MG63 (cell line): ENCODE measurements around the gene ARPP21. TPM values are rescaled to one million over a fixed set of nuclear protein-coding genes. Genes with fewer than 3 reads are reported as not detected.

Experiments used
- DNase-seq: peaks from one replicate; pipeline ENCODE4 v3.0.0-alpha.2; 2020
- H3K27me3 ChIP-seq: fragments of 250-450 bp; sonication (Bioruptor Pico); 2 replicates; pipeline ENCODE4 v1.5.1; 2020; ENCODE audit warnings: mild to moderate bottlenecking, moderate library complexity
- H3K36me3 ChIP-seq: fragments of 250-450 bp; sonication (Bioruptor Pico); 2 replicates; pipeline ENCODE4 v1.5.1; 2020; ENCODE audit warnings: mild to moderate bottlenecking, moderate library complexity
- H3K4me3 ChIP-seq: fragments of 250-450 bp; sonication (Bioruptor Pico); 2 replicates; pipeline ENCODE4 v1.5.1; 2020; ENCODE audit warnings: mild to moderate bottlenecking, moderate library complexity
- H3K9me3 ChIP-seq: fragments of 250-450 bp; sonication (Bioruptor Pico); 2 replicates; pipeline ENCODE4 v1.5.1; 2020; ENCODE audit warnings: mild to moderate bottlenecking, moderate library complexity
- total RNA-seq: library from RNA; depleted of rRNA; stranded (reverse); fragments of >200 nt; shearing (Covaris generic); gene quantifications from 2 replicates; pipeline ENCODE4 v1.2.3, GENCODE V29; 2014; ENCODE audit warnings: low replicate concordance

Gene ARPP21
- total RNA-seq, 1 experiment from 2014 or later = not detected

DNA sequence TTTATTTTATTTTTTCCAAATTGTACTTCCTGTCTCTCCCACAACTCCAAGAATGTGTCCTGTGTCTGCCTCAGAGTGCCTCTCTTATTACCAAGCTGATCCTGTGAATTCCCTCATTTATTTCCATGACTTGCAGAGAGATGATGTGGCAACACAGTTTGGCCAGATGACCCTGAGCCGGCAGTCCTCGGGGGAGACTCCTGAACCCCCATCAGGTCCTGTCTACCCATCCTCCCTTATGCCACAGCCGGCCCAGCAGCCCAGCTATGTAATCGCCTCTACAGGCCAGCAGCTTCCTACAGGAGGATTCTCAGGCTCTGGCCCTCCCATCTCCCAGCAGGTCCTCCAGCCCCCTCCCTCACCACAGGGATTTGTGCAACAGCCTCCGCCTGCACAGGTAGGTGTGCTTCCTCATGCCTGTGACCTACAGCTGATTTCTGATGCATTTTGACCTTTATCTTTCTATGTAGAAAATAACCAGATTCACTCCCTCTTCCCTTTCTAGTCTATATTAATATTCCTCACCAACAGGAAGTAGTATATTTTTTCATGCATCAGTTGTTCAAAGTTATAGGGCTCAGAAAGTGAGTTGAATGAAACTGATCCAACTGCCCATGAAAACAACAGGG lies 100.0 kb downstream of the ARPP21 start:
- no peaks in the 10 kb centered on the region for H3K27me3 ChIP-seq
- no peaks in the 10 kb centered on the region for H3K9me3 ChIP-seq
- no peaks in the 10 kb centered on the region for H3K36me3 ChIP-seq
- no peak overlapping the region for H3K4me3 ChIP-seq
- no peak for DNase-seq

DNA sequence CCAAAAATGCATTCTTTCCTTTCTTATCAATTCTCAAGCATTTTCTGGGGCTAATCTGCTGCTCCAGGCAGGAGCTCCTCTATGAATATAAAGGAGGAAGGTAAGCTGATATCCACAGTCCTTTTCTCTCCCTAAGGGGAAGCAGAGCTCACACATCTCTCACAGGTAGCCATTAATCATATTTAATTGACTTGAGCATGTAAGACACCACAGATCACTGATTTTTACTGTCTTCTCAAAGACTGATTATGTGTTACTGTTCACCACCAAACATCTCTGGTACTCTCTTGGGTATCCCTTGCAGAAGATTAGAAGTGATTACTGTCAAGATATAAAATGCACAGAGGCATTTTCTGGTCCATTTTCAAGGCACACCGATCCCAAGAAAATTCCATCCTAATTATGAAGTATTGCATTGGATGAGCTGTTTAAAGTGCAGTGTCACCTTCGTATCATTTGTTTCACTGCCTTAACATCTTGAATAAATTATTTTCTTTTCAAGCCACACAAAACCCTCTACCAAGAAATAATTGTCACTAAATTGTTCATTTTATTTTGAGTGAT lies 100.7 kb downstream of the ARPP21 start:
- no peaks in the 10 kb centered on the region for H3K36me3 ChIP-seq
- no peaks in the 10 kb centered on the region for H3K9me3 ChIP-seq
- no peak overlapping the region for H3K4me3 ChIP-seq
- H3K27me3 ChIP-seq = no peaks in the 10 kb centered on the region
- DNase-seq = no peak

DNA sequence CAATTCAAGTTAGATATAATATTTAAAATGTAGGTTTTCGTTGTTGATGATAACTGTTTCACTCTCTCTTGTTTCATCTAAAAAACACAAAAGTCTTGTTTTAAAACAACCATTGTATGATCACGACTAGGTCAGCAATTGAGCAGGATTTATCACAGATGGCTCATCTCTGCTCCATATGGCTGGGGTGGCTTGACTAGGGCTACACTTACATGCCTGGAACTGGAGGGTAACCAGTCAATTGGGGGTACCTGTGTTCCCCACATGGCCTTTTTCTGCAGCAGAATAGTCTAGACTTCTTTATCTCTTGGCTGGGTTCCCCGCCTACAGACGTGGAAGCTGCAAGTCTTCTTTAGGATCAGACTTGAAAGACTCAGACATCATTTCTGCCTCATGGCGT lies 103.9 kb downstream of the ARPP21 start:
- no peaks in the 10 kb centered on the region for H3K27me3 ChIP-seq
- no peaks in the 10 kb centered on the region for H3K36me3 ChIP-seq
- no peaks in the 10 kb centered on the region for H3K9me3 ChIP-seq
- no peak for DNase-seq
- H3K4me3 ChIP-seq = no peak overlapping the region

DNA sequence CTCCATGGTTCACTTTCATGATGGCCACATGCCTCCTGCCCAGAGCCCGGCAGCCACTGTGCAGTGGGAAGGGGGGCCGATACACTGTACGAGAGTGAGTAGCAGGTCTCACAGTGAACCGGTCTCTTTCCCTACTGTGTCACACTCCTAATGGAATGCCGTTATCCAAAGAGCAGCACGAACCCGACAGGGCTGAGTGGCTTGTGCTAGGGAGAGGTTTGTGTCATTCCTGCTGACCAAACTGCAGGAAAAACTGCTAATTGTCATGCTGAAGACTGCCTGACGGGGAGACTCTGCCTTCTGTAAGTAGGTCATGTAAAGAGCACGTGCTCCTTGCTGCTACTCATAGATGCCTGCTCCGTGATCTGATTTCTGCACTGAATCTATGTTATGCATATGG lies 105.1 kb downstream of the ARPP21 start:
- no peaks in the 10 kb centered on the region for H3K36me3 ChIP-seq
- no peak overlapping the region for H3K4me3 ChIP-seq
- H3K27me3 ChIP-seq = no peaks in the 10 kb centered on the region

DNA sequence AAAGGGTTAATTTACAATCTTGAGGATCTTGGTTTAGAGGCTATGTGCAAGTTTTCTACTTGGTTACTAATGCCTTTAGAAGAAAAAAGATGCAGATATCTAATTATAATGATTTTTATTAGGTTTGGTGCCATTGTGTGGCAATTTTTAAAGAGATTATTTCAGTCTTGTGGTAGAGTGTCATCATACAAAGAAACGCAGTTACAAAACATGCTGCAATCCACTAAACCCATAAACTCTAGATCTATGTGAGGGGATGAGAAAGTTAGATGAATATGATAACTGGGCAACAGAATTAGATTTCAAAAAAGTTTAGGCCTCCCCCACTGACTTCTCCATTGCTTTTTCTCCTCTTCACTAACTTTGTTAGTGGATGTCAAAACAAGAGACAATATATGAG lies 106.0 kb downstream of the ARPP21 start:
- Histone ChIP-seq H3K27me3 (no peaks in the 10 kb centered on the region), H3K4me3 (no peak overlapping the region), H3K9me3 (no peaks in the 10 kb centered on the region), H3K36me3 (no peaks in the 10 kb centered on the region)
- no peak for DNase-seq

More for the DNA sequence above, 105.1 kb downstream of the ARPP21 start:
- no peaks in the 10 kb centered on the region for H3K9me3 ChIP-seq
- DNase-seq = no peak

DNA sequence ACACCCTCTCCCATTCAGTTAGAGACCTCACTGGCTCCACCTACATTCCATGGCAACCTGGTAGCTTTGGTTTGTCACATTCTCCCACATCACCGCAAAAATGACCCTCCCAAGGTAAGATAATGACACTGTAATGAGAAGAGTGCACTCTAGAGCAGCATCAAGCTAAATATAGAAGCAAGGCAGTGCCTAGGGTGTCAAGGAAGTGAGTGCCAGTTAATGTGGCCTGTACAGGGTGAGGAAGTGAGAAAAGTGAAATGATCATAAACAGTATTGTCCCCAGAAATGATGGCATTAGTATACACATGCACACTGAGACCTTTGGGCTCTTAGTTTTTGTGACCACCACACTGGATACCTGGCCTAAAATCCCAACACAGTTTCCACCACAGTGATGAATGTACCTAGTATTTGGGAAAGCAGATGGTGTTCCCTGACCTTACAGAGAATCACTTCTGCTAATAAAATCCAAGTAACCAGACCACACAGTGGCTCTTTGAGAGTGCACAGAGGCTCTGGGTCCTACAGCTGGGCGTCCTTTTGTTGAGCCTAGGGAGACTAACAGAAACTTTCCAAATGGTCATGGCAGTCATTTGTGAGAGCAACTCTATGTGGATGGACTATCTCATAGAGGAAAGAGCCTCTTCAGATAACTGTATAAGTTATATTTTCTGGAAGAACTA lies 106.6 kb downstream of the ARPP21 start:
- no peaks in the 10 kb centered on the region for H3K36me3 ChIP-seq
- DNase-seq = no peak
- no peak overlapping the region for H3K4me3 ChIP-seq
- H3K9me3 ChIP-seq = no peaks in the 10 kb centered on the region
- H3K27me3 ChIP-seq = no peaks in the 10 kb centered on the region

DNA sequence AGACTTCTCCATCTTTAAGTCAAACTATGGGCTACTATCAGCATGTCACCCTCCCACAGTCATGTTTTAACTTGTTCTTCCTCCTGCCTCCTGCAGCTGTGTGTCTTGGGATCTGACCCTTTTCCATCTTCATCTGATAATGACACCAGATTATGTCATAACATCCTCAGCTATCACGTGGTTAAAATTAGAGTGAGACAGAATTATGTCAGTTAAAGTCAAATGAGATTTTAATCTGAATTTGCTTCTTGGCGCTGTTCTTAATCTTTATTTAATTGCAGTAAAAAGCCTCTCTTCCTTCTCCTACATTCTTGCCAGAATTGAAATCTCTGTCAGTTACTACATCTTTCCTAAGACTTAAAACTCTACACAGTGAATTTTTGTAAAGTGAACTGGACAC lies 107.2 kb downstream of the ARPP21 start:
- H3K27me3 ChIP-seq = no peaks in the 10 kb centered on the region
- no peaks in the 10 kb centered on the region for H3K36me3 ChIP-seq
- DNase-seq = no peak
- H3K4me3 ChIP-seq = no peak overlapping the region
- H3K9me3 ChIP-seq = no peaks in the 10 kb centered on the region

DNA sequence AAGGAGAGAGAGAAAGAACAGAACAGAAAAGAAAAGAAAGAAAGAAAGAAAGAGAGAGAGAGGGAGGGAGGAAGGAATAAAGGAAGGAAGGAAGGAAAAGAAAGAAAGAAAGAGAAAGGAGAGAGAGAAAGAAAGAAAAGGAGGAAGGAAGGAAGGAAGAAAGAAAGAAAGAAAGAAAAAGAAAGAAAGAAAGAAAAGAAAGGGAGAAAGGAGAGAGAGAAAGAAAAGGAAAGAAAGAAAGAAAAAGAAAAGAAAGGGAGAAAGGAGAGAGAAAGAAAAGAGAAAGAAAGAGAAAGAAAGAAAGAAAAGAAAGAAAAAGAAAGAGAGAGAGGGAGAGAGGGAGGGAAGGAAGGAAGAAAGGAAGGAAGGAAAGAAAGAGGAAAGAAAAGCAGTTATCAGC lies 108.8 kb downstream of the ARPP21 start:
- no peak for DNase-seq
- Histone ChIP-seq H3K36me3 (no peaks in the 10 kb centered on the region), H3K4me3 (no peak overlapping the region), H3K27me3 (no peaks in the 10 kb centered on the region), H3K9me3 (no peaks in the 10 kb centered on the region)

DNA sequence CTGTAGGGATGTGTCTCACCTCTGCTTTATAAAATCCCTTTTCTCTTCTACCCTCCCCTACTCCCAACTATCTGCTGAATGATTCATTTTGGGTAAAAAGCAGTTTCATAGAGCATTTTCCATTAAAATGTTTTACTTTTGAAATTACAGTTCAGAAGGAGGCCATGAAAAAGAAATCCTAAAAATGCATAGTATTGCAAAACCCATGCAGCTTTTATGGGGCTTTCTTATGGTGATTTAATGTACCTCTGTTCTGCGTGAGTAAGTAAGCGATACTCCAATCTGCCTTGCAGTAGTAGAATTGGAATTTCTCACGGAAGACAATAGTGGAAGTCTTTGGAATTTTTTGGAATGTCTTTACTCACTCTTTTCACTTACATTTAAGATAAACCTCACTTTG lies 111.9 kb downstream of the ARPP21 start:
- DNase-seq = no peak
- Histone ChIP-seq H3K27me3 (no peaks in the 10 kb centered on the region; the same call in 1 of the 2 replicates), H3K9me3 (no peaks in the 10 kb centered on the region), H3K36me3 (no peaks in the 10 kb centered on the region), H3K4me3 (no peak overlapping the region)

DNA sequence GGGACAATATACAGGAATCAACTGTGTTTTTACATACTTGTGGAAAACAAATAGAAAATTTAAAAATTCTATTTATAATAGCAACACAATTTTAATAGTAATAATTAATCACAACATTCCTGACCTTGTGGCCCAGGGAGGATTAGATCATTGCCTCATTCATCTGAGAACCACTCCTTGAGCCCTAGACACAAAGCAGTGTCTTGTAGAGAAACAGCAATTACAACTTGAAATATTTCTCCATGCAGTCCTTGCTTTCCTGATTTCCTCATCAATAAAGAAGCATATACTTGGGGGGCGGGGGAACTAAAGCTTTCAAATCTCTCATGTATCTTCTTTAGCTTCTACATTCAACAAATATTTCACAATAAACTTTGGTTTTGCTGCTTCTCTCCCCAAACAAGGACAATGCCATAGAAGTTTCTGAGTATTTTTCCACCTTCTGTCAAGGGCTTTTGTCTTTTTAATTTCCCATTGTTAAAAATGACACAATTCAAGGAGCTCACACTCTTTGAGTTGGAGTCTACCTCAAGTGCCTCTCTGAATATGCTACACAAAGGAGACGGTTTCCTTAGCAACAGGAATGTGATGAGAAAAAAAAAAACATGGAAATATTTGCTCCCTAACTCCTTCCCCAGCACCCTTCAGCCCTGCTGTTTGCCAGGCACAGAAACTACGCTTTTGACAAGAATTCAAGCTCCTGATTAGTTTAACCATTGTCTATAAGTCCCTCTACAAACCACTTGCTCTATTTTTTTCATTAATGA lies 118.8 kb downstream of the ARPP21 start:
- no peaks in the 10 kb centered on the region; the same call in 1 of the 2 replicates for H3K27me3 ChIP-seq
- no peaks in the 10 kb centered on the region for H3K36me3 ChIP-seq
- no peak for DNase-seq
- H3K4me3 ChIP-seq = no peak overlapping the region
- H3K9me3 ChIP-seq = no peaks in the 10 kb centered on the region

DNA sequence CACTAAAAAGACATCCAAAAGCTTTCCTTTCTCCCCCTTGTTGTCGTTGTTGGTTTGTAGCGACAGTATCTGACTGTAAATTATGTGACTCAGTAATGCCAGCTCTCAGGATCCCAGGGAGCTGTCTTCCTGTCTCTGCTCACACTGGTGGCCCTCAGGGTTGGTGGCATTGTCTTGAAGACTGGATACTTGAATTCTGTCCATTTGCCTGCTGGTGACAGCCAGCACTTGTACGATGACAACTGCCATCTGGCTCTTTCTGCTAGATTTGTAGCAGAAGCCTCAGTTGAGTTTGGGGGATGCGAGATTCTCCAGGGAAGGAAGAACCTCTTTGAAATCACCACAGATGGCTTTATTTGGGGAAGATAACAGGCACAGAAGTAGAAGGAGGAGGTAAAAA lies 120.8 kb downstream of the ARPP21 start:
- Histone ChIP-seq H3K4me3 (no peak overlapping the region), H3K9me3 (no peaks in the 10 kb centered on the region), H3K27me3 (no peaks in the 10 kb centered on the region; the same call in 1 of the 2 replicates), H3K36me3 (no peaks in the 10 kb centered on the region)
- no peak for DNase-seq

DNA sequence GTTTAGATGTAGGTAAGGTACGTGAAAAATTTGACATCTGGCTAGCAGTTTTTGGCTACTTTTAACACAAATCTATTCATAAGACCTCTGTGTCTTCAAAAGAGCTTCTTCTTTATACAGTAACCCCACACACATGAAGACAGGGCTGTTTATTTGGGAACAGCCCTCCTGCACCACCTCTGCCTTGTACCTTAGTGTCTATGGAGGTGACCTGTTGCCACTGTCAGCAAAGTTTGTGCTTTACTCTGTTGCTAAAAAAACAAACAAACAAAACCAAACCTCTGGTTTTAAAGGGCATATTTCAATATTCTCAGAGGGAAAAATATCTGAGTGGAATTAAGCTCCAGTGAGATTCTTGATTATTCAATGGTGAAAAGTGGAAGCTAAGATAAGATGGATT lies 122.0 kb downstream of the ARPP21 start:
- H3K9me3 ChIP-seq = no peaks in the 10 kb centered on the region
- DNase-seq = no peak
- H3K36me3 ChIP-seq = no peaks in the 10 kb centered on the region
- no peaks in the 10 kb centered on the region for H3K27me3 ChIP-seq
- no peak overlapping the region for H3K4me3 ChIP-seq

DNA sequence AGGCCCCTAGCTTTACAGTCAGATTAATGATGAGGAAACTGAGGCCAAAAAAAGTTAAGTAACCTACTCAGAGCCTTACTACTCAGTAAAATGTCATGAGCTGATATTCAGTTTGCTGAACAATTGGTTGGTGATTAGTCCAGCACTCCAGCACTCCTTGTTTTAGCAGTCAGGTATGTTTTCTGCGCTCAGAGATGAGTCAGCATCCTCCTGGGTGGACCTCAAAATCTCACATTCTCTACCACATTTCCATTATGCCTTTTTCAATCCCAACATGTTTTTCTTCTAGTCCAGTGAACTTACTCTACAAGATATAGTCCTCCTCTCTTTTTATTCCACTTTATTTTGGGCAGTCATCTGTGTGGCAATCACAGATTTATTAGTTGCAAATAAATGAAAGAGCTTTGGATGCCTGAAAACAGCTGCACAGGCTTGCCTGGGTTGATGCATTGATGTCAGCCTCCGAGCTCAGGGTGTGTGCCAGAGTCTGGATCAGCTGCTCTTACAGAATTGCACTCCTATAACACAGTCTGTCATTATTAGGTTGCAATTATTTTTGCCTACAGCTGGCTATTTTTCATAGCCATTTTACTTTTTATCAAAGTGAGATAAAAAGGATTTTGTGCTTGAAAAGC lies 133.2 kb downstream of the ARPP21 start:
- no peaks in the 10 kb centered on the region for H3K27me3 ChIP-seq
- DNase-seq = no peak
- H3K4me3 ChIP-seq = no peak overlapping the region
- H3K9me3 ChIP-seq = no peaks in the 10 kb centered on the region
- no peaks in the 10 kb centered on the region for H3K36me3 ChIP-seq

DNA sequence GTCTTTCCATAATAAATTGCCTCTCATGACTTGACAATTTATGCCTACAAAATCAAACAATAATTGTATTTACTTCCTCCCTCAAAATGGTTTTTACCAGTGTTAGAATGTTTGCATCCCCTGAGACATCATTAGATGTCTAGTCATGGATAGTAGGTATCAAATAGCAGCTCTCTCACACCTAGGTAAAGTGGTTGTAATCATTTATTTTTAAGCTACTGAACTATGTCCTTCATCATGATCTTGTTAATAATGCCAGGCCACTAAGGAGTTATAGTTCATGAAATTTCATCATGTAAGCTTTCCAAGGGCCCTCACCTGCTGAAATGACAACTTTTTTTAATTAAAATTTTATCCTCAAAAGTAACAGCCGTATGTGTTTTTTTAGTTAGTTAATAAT lies 134.1 kb downstream of the ARPP21 start:
- Histone ChIP-seq H3K4me3 (no peak overlapping the region), H3K27me3 (no peaks in the 10 kb centered on the region), H3K36me3 (no peaks in the 10 kb centered on the region), H3K9me3 (no peaks in the 10 kb centered on the region)
- no peak for DNase-seq

DNA sequence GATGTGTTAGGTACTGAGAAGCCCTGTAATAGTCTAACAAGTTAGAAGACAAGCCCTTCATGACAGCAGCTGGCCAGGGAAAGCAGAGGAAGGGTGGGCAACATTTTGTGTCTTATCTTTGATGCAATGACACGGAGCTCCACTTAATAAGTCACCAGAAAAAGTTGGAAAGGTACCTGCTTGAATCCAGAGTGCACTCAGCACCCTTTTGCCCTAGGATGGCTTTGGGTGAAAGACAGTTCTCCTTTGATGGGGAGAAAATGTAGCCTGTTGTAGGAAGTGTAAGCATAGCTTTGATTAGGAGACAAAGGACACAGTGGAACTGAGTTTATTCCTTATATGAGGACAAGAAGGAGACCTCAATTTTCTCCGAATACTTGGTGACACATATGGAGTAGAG lies 137.0 kb downstream of the ARPP21 start:
- Histone ChIP-seq H3K27me3 (no peaks in the 10 kb centered on the region), H3K36me3 (no peaks in the 10 kb centered on the region), H3K9me3 (no peaks in the 10 kb centered on the region), H3K4me3 (no peak overlapping the region)
- no peak for DNase-seq

DNA sequence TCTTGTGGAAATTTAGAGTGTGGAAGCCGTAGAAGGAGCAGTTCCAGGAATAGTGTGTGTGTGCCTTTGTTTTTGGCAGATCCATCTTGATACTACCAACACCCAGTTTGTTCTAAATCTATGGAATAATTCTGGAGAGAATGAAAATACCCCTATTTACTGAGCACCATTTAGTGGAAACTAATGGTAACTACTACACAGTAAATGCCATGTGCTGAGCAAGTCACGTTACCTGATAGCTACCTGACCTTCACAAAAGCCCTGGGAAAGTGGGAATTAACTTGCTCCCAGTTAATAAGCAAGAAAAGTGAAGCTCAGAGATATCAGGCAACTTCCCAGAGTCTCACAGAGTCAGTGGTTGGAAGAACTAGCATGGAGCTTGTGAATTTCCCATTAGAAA lies 137.7 kb downstream of the ARPP21 start:
- DNase-seq = no peak
- Histone ChIP-seq H3K9me3 (no peaks in the 10 kb centered on the region), H3K36me3 (no peaks in the 10 kb centered on the region), H3K4me3 (no peak overlapping the region), H3K27me3 (no peaks in the 10 kb centered on the region)
